ENCODE data around the gene PTMS.
A peak's percentile ranks its signal among the peaks of the same experiment; 100 is the strongest.

Gene PTMS

DNA sequence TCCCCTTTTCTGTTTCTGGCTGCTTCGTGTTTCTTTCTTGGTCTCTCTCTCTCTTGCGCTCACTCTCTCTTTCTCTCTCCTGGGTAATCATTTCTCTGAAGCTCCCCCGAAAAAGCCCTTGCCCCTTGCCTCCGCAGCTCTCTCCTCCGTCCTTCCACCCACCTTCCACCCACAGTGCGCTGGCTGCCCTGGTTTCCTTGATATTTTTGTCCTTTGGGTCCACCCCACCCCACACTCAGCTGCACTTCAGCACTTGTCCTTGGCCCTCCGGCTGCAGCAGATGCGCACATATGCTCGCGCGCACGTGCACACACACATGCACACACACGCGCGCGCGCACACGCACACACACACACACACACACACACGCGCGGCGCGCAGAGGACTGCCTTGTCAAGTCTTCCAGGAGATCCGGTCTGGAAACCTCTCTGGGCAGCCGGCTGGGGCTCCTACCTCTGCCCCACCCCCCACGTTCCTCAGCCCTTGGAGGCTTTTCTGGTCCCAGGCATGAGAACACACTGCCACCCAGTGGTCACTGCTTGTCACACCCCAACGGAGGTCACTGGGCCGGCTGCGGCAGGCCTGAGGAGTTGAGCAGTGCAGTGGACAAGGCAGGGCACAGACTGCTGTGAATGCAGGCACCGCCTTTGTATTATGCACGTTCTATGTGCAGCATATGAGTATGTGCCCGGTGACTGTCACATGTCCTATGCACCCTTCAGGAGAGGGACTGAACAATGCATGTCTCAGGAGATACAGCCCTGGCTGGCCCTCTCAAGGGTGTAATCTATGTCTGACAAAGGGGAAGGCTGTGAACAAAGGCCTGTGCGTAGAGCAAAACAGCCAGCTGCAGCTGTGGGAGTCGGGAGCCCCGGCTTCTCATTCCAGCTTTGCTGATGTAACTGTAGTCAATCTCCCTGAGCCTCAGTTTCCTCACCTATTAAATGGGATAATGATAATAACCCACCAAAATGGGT, 12.7 kb downstream of the PTMS start:
- peak; percentile 80 for DNase-seq (ENCODE audit: low spot score)
- POLR2A ChIA-PET (ENCODE audit: low non-redundant PET): interaction anchor here (1.2 kb wide), 1 partner anchor 12 kb away, joined by 3 read pairs; no protein-coding TSS in a partner anchor
- H3K27ac ChIP-seq: peak overlapping the region; percentile 42
- CTCF ChIA-PET: interaction anchor here (0.5 to 1.6 kb wide), 8 partner anchors 14 to 294 kb away, joined by 3 to 10 read pairs (median 5); no protein-coding TSS in a partner anchor
- TF ChIP-seq, protein P1, sequence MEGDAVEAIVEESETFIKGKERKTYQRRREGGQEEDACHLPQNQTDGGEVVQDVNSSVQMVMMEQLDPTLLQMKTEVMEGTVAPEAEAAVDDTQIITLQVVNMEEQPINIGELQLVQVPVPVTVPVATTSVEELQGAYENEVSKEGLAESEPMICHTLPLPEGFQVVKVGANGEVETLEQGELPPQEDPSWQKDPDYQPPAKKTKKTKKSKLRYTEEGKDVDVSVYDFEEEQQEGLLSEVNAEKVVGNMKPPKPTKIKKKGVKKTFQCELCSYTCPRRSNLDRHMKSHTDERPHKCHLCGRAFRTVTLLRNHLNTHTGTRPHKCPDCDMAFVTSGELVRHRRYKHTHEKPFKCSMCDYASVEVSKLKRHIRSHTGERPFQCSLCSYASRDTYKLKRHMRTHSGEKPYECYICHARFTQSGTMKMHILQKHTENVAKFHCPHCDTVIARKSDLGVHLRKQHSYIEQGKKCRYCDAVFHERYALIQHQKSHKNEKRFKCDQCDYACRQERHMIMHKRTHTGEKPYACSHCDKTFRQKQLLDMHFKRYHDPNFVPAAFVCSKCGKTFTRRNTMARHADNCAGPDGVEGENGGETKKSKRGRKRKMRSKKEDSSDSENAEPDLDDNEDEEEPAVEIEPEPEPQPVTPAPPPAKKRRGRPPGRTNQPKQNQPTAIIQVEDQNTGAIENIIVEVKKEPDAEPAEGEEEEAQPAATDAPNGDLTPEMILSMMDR (conservative IDR thresholded peaks at IDR 0.05; ENCODE audit: low read depth): peak; percentile 76

DNA sequence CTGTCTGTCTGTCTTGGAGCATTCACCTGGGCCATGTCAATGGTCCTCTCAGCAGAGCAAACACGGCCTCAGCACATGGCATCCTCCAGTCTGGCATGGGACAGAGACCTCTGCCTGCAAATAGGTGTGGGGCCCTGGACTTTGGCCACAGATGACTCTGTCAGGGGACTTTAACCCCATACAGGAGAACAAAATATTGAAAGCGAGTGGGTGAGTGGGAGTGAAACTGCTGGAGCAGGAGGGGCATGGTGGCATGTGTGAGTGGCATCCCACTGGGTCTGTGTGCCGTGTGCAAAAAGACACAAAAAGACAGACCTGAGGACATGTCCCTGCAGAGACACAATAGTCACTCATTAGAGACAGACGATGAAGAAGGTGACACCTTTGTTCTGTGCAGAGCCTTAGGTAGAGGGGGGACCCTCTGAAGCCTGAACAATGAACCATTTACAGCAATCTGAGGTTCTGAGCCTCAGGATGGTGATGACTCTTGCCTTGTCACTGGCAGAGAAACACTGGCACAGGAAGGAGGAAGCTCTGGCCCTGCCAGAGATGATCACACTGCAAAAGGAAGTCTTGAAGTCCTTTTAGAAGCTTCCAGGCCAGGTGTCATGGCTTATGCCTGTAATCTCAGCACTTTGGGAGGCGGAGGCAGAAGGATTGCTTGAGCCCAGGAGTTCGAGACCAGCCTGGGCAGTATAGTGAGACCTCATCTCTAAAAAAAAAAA, 13.7 kb downstream of the PTMS start:
- TF ChIP-seq, protein P1 (conservative IDR thresholded peaks at IDR 0.05; ENCODE audit: low read depth): no peak
- POLR2A ChIA-PET (ENCODE audit: low non-redundant PET): no interaction called here
- H3K27ac ChIP-seq: no peak overlapping the region
- no peak for DNase-seq (ENCODE audit: low spot score)
- CTCF ChIA-PET: interaction anchor here (0.8 to 1.6 kb wide), 2 partner anchors 45 to 55 kb away, joined by 3 to 10 read pairs; no protein-coding TSS in a partner anchor

DNA sequence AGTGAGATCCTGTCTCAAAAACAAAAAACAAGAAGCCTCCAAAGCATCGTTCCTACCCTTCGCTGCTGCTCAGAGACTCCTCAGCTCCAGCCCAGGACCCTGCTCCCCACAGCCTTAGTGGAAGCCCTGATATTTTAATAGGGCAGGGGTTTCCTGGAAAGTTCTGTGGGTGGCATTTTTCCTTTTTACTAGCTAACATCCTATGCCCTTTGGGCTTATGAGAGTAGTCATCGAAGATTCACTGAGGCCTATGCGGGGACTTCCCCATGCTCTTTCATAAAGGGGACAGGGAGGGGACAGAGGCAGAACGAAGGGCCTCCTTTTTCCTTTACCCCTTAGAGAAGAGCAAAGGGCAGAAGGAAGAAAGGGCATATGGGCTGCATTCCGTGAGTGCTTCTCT, 14.4 kb downstream of the PTMS start:
- TF ChIP-seq, protein P1 (conservative IDR thresholded peaks at IDR 0.05; ENCODE audit: low read depth): no peak
- ChIA-PET POLR2A (ENCODE audit: low non-redundant PET) (interaction anchor here (0.7 kb wide), 1 partner anchor 113 kb away, joined by 4 read pairs; no protein-coding TSS in a partner anchor), CTCF (interaction anchor here (0.6 kb wide), 2 partner anchors 28 to 163 kb away, joined by 3 to 4 read pairs; partner anchors contain the start of gene MLF2)
- no peak overlapping the region for H3K27ac ChIP-seq
- no peak for DNase-seq (ENCODE audit: low spot score)

DNA sequence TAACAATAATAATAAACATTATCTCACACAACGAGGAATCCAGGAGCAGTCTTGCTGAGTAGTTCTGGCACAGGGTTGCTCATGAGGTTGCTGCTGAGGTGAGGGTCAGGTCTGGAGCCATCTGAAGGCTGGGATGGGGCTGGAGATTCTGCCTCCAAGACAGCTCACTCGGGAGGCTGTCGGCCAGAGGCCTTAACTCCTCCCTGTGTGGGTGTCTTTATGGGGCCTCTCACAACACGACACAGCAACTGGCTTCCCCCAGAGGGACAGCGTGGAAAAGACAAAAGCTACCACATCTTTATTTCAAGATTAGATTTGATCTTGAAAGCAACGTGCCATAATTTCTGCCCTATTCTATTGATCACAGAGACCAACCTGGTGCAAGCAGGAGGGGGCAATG, 16.0 kb downstream of the PTMS start:
- TF ChIP-seq, protein P1 (conservative IDR thresholded peaks at IDR 0.05; ENCODE audit: low read depth): no peak
- CTCF ChIA-PET: no interaction called here
- H3K27ac ChIP-seq: no peak overlapping the region
- DNase-seq (ENCODE audit: low spot score): no peak
- POLR2A ChIA-PET (ENCODE audit: low non-redundant PET): interaction anchor here (1.0 kb wide), 1 partner anchor 58 kb away, joined by 3 read pairs; the partner anchor contains the start of gene COPS7A

DNA sequence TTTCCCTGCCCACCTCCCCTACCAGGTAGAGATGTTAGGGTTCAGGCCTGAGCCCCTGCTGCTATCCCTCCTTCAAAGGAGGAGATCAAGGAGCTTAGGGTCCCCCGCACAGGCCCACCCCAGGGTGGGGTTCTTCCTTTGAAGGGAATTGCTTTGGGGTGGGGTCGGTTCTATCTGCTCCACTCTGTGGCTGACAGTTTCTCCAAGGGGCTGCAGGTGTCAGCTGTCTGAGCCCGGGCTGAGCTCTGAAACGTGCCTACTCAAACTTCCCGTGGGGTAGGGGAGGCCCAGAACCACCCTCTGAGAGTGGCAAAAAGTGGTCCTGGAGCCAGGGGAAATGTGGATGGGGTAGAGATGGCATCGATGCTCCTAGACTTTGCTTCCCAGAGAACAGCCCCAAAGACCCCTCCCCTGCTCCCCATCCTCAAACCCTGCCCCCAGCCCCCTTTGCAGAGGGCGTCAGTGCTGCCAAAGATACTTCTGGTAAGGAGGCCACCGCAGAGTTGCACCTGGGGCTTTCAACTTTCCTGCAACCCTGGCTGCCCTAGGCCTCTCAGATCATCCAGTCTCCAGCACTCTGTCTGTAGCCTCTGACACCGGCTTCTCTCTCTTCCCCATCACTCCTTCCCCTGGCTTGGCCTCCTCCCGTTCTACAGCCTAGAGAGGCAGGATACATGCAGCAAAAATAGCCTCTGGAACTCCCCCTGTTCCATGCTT, 16.8 kb downstream of the PTMS start:
- no peak for DNase-seq (ENCODE audit: low spot score)
- TF ChIP-seq, protein P1 (conservative IDR thresholded peaks at IDR 0.05; ENCODE audit: low read depth): no peak
- ChIA-PET CTCF (interaction anchor here (0.5 to 0.6 kb wide), 2 partner anchors 52 to 1185 kb away, joined by 3 to 5 read pairs; no protein-coding TSS in a partner anchor), POLR2A (ENCODE audit: low non-redundant PET) (interaction anchor here (1.0 kb wide), 1 partner anchor 59 kb away, joined by 3 read pairs; the partner anchor contains the start of gene COPS7A)
- no peak overlapping the region for H3K27ac ChIP-seq
